Suprapubic skin (tissue), 4 donors: ENCODE data around the gene PDIK1L.

Source experiments
- CTCF ChIP-seq, 2 donors: fragments of 200-600 bp in 1 of 2; fragments of 450-650 bp in 1 of 2; sonication (generic) in 1 of 2; IDR thresholded peaks; one replicate each; pipeline ENCODE4 v1.5.1; 2016 to 2019; ENCODE audit warnings: antibody characterized with exemption in 2 of 2, mild to moderate bottlenecking in 1 of 2, moderate library complexity in 1 of 2
- EP300 ChIP-seq: sonication (generic); formaldehyde crosslinking; IDR thresholded peaks from one replicate; pipeline ENCODE4 v1.6.1; 2017; ENCODE audit warnings: antibody characterized with exemption
- POLR2A ChIP-seq, 2 donors: fragments of 450-650 bp; IDR thresholded peaks; one replicate each; pipeline ENCODE4 v1.6.1; 2017; ENCODE audit warnings: antibody characterized with exemption in 2 of 2, mild to moderate bottlenecking in 2 of 2, moderate library complexity in 2 of 2
- POLR2AphosphoS5 ChIP-seq, 3 donors: sonication (generic); formaldehyde crosslinking; IDR thresholded peaks; one replicate each; pipeline ENCODE4 v1.6.1; 2017; ENCODE audit warnings: antibody characterized with exemption in 3 of 3

- TF ChIP-seq POLR2AphosphoS5 (IDR thresholded peaks at IDR 0.05): no peak
- TF ChIP-seq CTCF (IDR thresholded peaks at IDR 0.05): no peak
- TF ChIP-seq POLR2A (IDR thresholded peaks at IDR 0.05): no peak
- no peak for TF ChIP-seq EP300
Measured at GRCh38 chr1:26132128-26132833, 20.7 kb downstream of the PDIK1L start.
